Esophagus muscularis mucosa (tissue), 3 donors: Measurements from ENCODE around the gene USPL1.

ENCODE experiments used
- POLR2A ChIP-seq: fragments of 450-650 bp; IDR thresholded peaks from one replicate; pipeline ENCODE4 v1.6.1; 2017; ENCODE audit warnings: antibody characterized with exemption, moderate library complexity, mild to moderate bottlenecking, low read depth
- POLR2AphosphoS5 ChIP-seq, 2 donors: sonication (generic); formaldehyde crosslinking; IDR thresholded peaks; one replicate each; pipeline ENCODE4 v1.6.1; 2017; ENCODE audit warnings: antibody characterized with exemption in 2 of 2
- TF ChIP-seq, protein P1 (sequence below), 3 experiments: fragments of 200-600 bp in 2 of 3; fragments of 450-650 bp in 1 of 3; sonication (generic) in 2 of 3; IDR thresholded peaks; one replicate each; pipeline ENCODE4 v1.5.1; 2017 to 2019; ENCODE audit warnings: antibody characterized with exemption in 3 of 3, mild to moderate bottlenecking in 2 of 3, moderate library complexity in 1 of 3

DNA sequence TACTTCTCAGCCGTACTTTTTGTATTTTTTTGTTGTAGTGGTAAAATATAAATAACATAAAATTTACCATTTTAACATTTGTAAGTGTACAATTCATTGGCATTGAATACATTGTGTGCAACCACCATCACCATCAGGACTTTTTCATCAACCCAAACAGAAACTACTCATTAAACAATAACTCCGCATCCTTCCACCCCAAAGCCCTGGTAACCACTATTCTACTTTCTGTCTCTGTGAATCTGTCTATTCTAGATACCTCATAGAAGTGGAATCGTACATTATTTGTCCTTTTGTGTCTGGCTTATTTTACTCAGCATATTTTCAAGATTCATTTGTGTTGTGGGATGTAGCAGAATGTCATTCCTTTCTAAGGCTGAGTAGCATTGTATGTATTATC lies 38.5 kb downstream of the USPL1 start:
- TF ChIP-seq, protein P1, sequence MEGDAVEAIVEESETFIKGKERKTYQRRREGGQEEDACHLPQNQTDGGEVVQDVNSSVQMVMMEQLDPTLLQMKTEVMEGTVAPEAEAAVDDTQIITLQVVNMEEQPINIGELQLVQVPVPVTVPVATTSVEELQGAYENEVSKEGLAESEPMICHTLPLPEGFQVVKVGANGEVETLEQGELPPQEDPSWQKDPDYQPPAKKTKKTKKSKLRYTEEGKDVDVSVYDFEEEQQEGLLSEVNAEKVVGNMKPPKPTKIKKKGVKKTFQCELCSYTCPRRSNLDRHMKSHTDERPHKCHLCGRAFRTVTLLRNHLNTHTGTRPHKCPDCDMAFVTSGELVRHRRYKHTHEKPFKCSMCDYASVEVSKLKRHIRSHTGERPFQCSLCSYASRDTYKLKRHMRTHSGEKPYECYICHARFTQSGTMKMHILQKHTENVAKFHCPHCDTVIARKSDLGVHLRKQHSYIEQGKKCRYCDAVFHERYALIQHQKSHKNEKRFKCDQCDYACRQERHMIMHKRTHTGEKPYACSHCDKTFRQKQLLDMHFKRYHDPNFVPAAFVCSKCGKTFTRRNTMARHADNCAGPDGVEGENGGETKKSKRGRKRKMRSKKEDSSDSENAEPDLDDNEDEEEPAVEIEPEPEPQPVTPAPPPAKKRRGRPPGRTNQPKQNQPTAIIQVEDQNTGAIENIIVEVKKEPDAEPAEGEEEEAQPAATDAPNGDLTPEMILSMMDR (IDR thresholded peaks at IDR 0.05) = no peak
- TF ChIP-seq POLR2AphosphoS5 (IDR thresholded peaks at IDR 0.05) (no peak), POLR2A (no peak)
